Cerebellar nuclear complex (tissue), 1 donor: Measurements from ENCODE around the gene OR1J4.
"Not testable (repeated sequence)": the region's sequence is repeated elsewhere in the genome, so short reads cannot be mapped to it uniquely, and the experiment has no call there.

Experiments used
- DNase-seq, 2 experiments: peaks; one replicate each; lab custom pipeline; 2025; lab: John Stamatoyannopoulos, UW

OR1J4 gene, protein sequence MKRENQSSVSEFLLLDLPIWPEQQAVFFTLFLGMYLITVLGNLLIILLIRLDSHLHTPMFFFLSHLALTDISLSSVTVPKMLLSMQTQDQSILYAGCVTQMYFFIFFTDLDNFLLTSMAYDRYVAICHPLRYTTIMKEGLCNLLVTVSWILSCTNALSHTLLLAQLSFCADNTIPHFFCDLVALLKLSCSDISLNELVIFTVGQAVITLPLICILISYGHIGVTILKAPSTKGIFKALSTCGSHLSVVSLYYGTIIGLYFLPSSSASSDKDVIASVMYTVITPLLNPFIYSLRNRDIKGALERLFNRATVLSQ

DNA sequence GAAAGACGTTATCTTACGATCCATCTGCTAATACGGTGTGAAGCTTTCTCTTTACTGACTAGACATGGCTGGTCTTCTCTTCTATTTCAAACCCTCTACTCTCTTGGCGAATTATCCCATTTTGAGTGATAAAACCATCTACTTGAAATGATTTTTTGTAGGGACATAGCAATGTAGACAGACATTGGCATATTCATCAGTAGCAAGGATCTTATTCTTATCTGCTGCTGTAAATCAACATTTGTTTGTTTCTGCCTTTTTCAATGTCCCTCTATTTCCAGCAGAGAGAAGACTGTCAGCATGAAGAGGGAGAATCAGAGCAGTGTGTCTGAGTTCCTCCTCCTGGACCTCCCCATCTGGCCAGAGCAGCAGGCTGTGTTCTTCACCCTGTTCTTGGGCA is at the start of gene OR1J4:
Gene OR1J4 (plus strand): TSS at position 301 of the 400 bp plus-strand sequence. CDS start 0 bp downstream, at position 301.
- no peak for DNase-seq

DNA sequence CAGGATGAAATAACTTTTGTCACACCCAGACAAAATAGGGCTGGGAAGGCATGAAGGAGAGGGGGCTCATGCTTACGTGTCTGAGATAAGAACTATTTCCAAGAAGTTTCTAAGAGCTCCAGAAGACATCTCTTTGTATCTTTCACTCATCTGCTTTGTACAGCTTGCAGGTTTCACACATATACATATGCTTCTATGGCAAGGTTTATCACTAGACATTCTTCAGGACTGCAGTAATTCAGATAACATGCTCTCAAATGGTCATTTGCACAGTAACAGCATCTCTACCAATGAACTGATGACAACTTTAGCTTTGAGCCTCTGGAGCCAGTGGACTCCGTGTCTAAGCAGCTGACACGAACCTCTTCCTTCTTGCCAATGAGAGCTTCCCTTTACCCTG is 44.4 kb upstream of the OR1J4 start:
- no peak for DNase-seq

DNA sequence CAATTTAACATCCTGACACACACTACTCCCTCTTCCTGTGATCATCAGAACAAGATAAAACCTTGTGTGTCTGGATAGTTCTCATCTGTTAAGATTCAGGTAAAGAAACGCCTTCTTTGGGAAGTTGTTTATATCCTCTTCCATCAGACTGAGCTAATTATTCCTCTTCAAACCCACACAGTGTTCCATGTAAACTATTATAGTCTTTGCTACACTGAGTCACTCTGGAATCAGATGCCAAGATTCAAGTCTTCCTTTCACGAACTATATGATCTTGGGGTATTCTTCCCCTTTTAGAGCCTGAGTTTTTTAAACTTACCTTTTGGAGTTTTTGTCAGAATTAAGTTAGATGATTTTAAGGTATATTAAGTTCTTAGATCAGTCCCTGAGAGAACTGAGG is 43.2 kb upstream of the OR1J4 start:
- DNase-seq: no peak

DNA sequence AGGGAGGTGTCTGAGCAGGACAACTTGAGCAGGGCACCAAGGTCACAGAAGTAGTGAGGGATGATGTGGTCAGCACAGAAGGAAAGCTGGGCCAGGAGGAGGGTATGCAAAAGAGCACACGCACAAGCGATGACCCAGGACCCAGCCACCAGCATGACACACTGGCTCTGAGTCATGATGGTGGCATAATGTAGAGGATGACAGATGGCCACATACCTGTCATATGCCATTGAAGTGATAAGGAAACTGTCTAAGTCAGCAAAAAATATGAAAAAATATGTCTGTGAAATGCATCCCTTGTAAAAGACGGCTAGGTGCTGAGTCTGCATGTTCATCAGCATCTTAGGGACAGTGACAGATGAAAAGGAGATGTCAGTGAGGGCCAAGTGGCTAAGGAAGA is 41.6 kb upstream of the OR1J4 start:
- DNase-seq: no peak

DNA sequence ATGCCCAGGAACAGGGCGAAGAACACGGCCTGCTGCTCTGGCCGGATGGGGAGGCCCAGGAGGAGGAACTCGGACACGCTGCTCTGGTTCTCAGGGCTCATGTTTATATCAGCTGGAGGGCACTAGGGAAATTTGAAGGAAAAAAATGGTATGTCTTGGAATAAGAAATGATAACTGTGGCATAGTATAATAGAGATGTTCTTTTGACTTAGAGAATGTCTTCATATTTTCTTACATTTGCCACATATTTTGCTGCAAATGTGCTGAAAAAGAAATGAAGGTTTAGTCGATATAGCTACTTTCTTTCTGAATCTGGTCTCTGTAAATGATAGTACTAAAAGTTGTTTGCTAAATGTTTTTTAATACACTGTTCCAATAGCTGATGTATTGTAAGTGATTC is 41.1 kb upstream of the OR1J4 start, which contains the start of gene OR1J1:
Gene OR1J1 (minus strand): TSS at position 101 of the 400 bp plus-strand sequence. CDS start 0 bp downstream, at position 101.
- DNase-seq: no peak

DNA sequence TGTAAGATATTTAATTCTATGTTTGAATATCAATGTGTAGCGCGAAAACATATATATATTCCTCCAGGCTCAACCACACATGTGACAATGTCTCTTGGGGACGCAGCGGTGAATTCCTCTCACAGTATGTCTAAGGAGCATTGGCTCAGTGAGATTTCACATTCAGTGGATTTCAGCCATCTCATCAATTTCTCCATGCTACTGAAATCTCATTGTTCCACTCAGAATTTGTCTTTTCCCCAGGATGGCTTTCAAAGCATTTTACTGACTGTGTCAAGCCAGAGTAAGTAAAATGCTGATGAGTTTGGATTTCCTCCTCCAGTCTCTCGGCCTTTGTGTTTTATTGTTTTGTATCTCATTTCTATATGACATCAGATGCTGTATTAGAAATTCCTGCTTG is 39.9 kb upstream of the OR1J4 start:
- DNase-seq: no peak

DNA sequence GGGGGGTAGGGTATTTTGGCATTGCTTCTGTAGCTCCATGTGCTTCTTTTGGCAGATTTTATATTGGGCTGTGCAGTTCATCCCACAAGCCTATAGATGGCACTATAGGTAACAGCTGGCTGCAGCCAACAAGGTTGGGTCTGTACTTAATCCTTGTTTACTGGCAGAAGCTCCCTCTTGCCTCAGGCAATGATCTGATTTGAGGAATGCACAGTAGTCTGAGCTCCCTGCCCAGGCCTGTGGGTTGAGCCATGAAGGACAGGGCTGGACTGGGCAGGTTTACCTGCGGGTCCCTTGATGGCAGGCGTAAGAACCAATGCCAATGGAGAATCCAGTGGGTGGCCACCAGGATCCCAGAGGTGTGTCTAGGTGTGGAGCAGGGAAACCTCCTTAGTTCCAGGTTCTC is 20.1 kb upstream of the OR1J4 start:
- DNase-seq: no peak

DNA sequence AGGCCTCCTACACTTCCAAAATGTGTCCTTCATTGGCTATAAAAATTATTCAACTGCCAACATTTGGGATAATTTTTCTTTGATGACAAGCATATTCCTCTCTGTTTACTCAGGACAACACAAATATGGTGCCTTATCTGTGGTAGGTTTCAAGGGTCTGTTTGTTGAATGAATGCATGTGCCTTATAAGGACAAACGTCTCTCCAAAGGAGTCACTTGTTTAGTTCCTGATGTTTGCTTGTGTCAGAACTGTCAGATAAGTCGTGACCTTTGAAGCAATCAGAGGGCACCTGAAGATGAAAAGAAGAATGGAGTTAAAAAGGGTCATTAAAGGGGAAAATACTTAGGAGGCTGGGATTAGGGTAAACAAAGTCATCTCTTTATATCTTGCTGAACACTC is 12.0 kb upstream of the OR1J4 start:
- DNase-seq: no peak

DNA sequence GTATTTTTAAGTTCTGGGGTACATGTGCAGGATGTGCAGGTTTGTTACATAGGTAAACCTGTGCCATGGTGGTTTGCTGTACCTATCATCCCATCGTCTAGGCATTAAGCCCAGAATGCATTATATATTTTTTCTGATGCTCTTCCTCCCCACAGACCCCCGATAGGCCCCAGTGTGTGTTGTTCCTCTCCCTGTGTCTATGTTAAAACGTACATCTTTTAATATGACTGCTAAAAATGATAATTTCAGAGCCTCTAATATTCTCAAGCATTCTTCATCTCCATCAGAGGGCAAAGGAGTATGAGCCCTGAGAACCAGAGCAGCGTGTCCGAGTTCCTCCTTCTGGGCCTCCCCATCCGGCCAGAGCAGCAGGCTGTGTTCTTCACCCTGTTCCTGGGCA is 8.4 kb upstream of the OR1J4 start, which contains the start of gene OR1J2:
Gene OR1J2 (plus strand): TSS at position 301 of the 400 bp plus-strand sequence. CDS start 0 bp downstream, at position 301.
- DNase-seq: no peak

DNA sequence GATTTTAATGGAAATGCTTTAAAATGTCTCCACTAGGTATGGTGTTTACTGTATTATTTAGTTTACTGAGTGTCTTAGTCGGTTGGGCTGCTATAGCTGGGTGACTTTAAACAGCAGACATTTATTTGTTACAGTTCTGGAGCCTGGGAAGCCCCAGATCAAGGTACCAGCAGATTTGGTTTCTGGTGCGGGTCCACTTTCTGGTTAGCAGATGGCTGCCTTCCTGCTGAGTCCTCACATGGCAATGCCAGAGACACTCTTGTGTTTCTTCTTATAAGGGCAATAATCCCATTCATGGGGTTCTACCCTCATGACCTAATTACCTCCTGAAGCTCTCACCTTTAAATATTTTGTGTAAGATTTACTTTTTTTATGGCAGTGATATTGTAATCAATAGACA is 715 bp upstream of the OR1J4 start:
- DNase-seq: peak; percentile 4 to 48

DNA sequence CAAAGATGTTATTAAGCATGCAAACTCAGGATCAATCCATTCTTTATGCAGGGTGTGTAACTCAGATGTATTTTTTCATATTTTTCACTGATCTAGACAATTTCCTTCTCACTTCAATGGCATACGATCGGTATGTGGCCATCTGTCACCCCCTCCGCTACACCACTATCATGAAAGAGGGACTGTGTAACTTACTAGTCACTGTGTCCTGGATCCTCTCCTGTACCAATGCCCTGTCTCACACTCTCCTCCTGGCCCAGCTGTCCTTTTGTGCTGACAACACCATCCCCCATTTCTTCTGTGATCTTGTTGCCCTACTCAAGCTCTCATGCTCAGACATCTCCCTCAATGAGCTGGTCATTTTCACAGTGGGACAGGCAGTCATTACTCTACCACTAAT is 435 bp downstream of the OR1J4 start:
- peak in 1 of 2 experiments; percentile 1 for DNase-seq

DNA sequence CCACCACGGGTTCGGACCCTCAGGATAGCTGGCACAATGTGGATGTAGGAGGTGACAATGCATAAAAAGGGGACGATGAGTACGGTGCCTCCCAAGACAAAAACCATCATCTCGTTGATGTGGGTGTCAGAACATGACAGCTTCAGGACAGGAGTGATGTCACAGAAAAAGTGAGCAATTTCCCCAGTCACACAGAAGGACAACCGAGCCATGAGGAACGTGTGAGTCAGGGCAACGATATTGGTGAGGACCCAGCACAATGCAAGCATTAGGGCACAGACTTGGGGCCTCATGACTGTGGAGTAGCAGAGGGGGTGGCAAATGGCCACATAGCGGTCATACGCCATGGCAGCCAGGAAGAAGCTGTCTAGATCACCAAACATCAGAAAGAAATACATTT is 7.7 kb downstream of the OR1J4 start:
- no peak for DNase-seq

DNA sequence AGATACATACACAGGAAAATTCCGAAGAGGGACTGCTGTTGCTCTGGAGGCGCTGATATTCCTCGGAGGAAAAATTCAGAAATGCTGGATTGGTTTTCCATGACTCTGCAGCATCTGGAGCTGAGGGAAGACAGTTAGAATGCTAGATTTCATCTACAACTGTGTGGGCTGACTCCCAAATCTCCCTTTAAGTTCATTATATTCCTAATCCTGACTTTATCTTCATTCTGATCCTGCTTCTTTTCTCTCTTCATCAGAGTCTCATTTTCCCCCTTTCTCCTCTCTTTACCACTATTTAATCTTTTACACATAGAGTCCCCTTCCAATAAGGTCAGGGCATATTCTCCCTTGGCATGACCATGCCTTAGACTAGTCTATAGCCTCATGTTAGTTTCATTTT is 8.3 kb downstream of the OR1J4 start, which contains the start of gene OR1N1:
Gene OR1N1 (minus strand): TSS at position 101 of the 400 bp plus-strand sequence. CDS start 0 bp downstream, at position 101.
- no peak for DNase-seq

DNA sequence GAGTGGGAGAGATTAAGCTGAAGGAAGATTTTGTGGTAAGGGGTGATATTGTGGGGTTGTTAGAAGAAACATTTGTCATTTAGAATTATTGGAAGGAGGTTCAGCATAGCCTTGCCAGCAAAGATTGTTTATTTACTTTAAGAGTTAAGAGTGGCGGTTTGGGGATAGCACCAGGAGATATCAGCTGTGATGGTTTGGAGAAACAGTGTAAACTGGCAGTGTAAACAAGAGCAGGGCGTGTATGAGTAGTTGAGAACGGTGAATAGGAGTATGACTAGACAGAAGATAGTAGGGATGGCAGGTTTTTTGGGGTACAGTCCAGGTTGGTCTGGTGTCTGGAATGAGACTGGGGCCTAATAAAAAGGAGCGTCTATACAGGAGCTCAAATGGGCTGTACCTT is 12.2 kb downstream of the OR1J4 start:
- DNase-seq: not testable (repeated sequence)

DNA sequence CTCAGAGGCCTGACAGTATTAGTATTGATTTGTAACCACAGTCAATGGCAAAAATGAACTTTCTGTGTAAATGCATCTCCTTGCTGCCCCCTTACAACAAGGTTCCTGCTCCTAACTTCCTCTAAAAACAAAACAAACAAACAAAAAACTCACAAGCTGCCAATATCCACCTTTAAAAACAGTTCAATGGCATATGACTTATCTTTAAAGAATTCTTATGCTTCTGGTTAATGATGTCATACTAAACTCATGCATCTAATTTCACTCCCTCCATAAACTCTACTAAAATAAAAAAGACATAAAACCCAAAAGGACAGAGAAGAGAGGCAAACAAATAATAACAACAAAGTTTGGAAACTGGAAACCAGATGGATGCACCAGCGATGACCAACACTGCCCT is 17.2 kb downstream of the OR1J4 start:
- no peak for DNase-seq

DNA sequence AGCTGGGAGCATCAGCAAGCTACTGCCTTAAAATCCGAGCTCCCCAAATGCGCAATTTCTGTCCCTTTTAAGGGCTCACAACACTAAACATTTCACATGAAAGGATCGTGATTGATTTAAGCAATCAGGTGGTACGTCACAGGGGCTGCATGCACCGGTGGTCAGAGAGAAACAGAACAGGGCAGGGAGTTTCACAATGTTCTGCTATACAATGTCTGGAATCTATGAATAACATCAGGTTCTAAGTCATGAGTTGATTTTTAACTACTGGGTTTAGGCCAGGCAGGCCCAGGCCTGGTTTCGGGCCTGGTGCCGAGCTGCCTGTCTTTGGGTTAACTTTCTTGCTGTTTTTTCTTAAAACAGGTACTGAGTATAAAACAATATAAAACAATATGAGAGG is 18.1 kb downstream of the OR1J4 start:
- DNase-seq: not testable (repeated sequence)

DNA sequence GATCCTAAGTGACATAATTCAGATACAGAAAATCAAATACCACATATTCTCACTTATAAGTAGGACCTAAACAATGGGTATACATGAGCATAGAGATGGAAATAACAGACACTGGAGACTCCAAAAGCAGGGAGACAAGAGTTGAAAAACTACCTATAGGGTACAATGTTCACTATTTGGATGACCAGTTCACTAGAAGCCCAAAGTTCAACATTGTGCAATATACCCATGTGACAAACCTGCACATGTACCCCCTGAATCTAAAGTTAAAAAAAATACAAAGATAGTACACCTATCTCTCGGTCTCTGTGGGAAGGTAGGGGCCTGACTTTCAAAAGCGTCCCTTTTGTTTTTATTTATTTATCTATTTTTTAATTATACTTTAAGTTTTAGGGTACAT is 19.8 kb downstream of the OR1J4 start:
- DNase-seq: no peak

DNA sequence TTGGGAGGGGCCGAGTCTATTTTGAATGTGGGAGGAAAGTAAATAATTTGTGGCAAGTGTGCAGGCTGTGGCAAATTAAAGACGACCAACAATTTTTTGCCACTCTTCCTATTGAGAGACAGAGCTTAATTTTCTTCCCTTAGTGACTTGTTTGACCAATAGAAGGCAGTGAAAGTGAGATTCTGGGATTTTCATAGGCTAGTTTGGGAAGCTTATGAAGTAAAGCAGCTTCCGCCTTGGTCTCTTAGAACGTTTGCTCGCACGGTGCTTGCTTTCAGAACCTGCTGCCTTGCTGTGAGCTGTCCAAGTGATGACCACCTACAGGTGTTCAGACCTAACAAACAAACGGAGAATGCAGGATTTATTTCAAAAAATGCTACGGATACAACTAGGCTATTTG is 27.3 kb downstream of the OR1J4 start:
- no peak for DNase-seq

DNA sequence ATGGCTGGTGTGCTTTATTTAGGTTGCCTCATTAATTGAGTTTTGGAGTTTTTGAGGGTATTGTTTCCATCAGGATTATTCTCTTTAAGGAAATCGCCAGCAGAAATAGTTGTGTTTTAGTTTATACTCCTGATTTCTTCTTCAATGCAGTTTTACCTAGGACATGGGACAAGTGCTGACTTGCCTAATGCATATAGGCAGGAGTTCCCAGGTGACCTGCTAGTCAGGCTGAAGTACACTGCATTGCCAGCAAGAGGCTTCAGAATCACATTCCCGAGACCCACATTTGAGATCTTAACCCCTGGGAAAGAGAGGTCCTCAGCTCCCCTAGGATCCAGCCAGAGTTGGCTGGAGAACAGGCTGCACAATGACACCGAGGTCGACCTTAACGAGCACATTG is 32.4 kb downstream of the OR1J4 start:
- no peak for DNase-seq

DNA sequence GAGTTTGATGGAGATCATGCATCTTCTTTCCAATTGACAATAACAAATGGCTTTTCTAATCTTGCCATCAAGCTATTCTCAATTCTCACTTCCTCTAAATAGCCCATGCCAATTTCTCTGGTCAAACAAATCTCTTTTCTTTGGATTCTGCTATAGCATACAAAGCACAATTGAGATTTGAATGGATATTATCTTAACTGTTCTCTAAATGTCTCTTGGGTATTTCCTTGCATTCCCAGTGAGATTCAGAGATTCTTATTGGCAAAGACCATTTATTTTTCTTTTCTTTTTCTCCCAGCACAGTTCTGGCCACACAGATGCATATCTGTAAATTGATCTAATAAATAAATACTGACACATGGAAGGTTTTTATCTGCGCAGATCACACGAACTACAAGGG is 33.9 kb downstream of the OR1J4 start, which contains the start of gene OR1N2:
Gene OR1N2 (plus strand): TSS at position 301 of the 400 bp plus-strand sequence. CDS start 100 bp downstream, outside the sequence.
- DNase-seq: no peak

DNA sequence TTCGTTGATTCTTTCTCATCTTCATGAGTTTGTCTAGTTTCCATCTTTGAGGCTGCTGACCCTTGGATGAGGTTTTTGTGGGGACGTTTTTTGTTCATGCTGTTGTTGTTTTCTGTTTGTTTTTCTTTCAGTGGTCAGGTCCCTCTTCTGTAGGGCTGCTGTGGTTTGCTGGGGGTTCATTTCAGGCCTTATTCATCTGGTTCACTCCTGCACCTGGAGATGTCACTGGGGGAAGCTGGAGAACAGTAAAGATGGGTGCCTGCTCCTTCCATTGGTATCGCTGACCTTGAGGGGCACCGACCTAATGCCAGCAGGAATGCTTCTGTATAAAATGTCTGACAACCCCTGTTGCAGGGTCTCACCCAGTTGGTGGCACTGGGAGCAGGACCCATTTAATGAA is 42.5 kb downstream of the OR1J4 start:
- DNase-seq: no peak

DNA sequence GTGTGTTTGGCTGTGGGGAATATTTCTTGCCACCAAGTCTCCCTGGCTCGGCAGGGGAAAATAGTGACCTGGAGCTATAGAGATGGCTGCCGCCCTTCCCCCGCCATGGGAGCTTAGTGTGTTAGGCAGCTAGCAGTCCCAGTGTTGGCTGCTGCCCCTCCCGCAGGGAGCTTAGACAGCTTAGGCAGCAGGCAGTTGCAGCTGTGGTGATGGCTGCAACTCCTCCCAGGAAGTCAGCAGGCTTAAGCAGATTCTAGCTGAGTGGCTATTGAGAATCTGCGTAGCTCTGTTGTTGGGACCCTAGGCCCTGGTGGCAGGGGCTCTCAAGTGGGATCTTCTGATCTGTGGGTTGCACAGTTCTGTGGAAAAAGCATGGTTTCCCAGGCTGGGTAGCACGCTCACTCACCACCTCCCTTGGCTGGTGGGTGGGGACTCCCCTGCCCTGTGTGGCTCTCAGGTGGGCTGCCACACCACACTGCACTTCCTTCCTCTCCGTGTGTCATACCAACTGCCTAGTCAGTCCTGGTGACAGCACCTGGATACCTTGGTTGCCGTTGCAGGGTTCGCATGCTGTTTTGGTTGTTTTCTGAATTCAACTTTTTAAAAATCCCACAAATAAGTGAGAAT is 43.3 kb downstream of the OR1J4 start:
- no peak for DNase-seq

DNA sequence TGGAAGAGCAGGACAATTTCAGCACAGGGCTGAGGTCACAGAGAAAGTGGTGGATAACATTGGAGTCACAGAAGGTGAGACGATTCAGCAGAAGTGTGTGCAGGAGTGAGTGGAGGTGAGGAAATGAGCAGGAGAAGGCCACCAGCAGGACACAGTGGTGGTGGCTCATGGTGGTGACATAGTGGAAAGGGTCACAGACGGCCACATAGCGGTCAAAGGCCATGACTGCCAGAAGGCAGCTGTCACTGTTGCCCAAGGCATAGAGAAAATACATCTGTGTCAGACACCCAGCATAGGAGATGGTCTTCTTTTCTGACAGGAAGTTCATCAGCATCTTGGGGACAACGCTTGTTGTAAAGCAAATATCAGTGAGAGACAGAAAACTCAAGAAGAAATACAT is 49.0 kb downstream of the OR1J4 start:
- no peak for DNase-seq
